DND-41 (cell line): Measurements from ENCODE around the gene GLRX.

ENCODE experiments used
- ATAC-seq: fragments of 200-7000 bp; cut with Tn5 transposase; 3 replicates; pipeline ENCODE4 v1.9.1; 2021; ENCODE audit warnings: low read depth; ENCODE audit not compliant: insufficient read depth
- DNase-seq: peaks from one replicate; pipeline ENCODE4 v3.0.0-alpha.2; 2020
- H2AFZ ChIP-seq: 2 replicates; pipeline ENCODE4 v1.6.0; 2012; ENCODE audit warnings: low read depth, low read length
- H3K27ac ChIP-seq: 2 replicates; pipeline ENCODE4 v1.5.1; 2012; ENCODE audit warnings: low read length, inconsistent platforms
- H3K27me3 ChIP-seq: fragments of 200-600 bp; sonication (generic); 2 replicates; pipeline ENCODE4 v1.6.0; 2012; ENCODE audit warnings: low read length, mild to moderate bottlenecking, inconsistent platforms; ENCODE audit not compliant: insufficient read depth, poor library complexity
- H3K36me3 ChIP-seq: 2 replicates; pipeline ENCODE4 v1.5.1; 2012; ENCODE audit warnings: low read length, inconsistent platforms; ENCODE audit not compliant: insufficient read depth
- H3K4me1 ChIP-seq: 2 replicates; pipeline ENCODE4 v1.5.1; 2012; ENCODE audit warnings: mild to moderate bottlenecking, low read length; ENCODE audit not compliant: insufficient read depth
- H3K4me2 ChIP-seq: 2 replicates; pipeline ENCODE4 v1.6.0; 2012; ENCODE audit warnings: mild to moderate bottlenecking, moderate library complexity, low read length, inconsistent platforms; ENCODE audit not compliant: insufficient read depth
- H3K4me3 ChIP-seq, 2 experiments: fragments of 200-600 bp in 1 of 2; shearing (Covaris generic) in 1 of 2; 2 replicates each; pipeline ENCODE4 v1.5.1; 2012 to 2016; ENCODE audit warnings: inconsistent platforms in 2 of 2, low read length in 2 of 2, mild to moderate bottlenecking in 2 of 2, low read depth in 1 of 2, moderate library complexity in 1 of 2
- H3K79me2 ChIP-seq: 2 replicates; pipeline ENCODE4 v1.6.0; 2012; ENCODE audit warnings: low read length, inconsistent platforms; ENCODE audit not compliant: insufficient read depth
- H3K9ac ChIP-seq: 2 replicates; pipeline ENCODE4 v1.6.0; 2012; ENCODE audit warnings: low read depth, mild to moderate bottlenecking, inconsistent platforms, low read length, moderate library complexity
- H3K9me3 ChIP-seq: 2 replicates; pipeline ENCODE4 v1.5.1; 2012; ENCODE audit warnings: low read length, moderate library complexity, mild to moderate bottlenecking, inconsistent platforms; ENCODE audit not compliant: insufficient read depth, severe bottlenecking
- H4K20me1 ChIP-seq: 2 replicates; pipeline ENCODE4 v1.6.0; 2012; ENCODE audit warnings: low read length; ENCODE audit not compliant: insufficient read depth
- CTCF ChIP-seq: IDR thresholded peaks from 2 replicates; pipeline ENCODE4 v1.5.1; 2012; ENCODE audit warnings: borderline replicate concordance, low read length, moderate library complexity, mild to moderate bottlenecking; ENCODE audit not compliant: poor library complexity, severe bottlenecking; ENCODE audit errors: extremely low read depth
- EZH2 ChIP-seq: IDR thresholded peaks from 3 replicates; pipeline ENCODE4 v1.6.1; 2012; ENCODE audit warnings: borderline replicate concordance, low read depth, mild to moderate bottlenecking, moderate library complexity, low read length, inconsistent platforms; ENCODE audit not compliant: severe bottlenecking

GLRX gene

GRCh38 chr5:95822043-95822541 is 434 bp downstream of the GLRX start:
- peak overlapping the region; percentile 99 for H3K27ac ChIP-seq
- H3K79me2 ChIP-seq: peaks cover 55% of the 10 kb centered on the region
- H3K9me3 ChIP-seq: no peaks in the 10 kb centered on the region
- DNase-seq (peak; percentile 77), ATAC-seq (peak; percentile 39)
- no peaks in the 10 kb centered on the region for H3K27me3 ChIP-seq
- H3K9ac ChIP-seq: peak overlapping the region; percentile 75
- H3K4me2 ChIP-seq: peak overlapping the region; percentile 90
- H3K4me3 ChIP-seq: peak overlapping the region; percentile 72 to 76
- peak overlapping the region; percentile 61 for H2AFZ ChIP-seq
- H3K36me3 ChIP-seq: peaks cover 33% of the 10 kb centered on the region
- H4K20me1 ChIP-seq: peaks cover 24% of the 10 kb centered on the region
- H3K4me1 ChIP-seq: peaks cover 79% of the 10 kb centered on the region
- TF ChIP-seq CTCF (no peak), EZH2 (no peak)

GRCh38 chr5:95821110-95822021 is 1.2 kb downstream of the GLRX start:
- H3K79me2 ChIP-seq: peaks cover 62% of the 10 kb centered on the region
- peaks cover 31% of the 10 kb centered on the region for H4K20me1 ChIP-seq
- peaks cover 86% of the 10 kb centered on the region for H3K4me1 ChIP-seq
- no peak for TF ChIP-seq EZH2
- no peak for TF ChIP-seq CTCF
- H3K36me3 ChIP-seq: peaks cover 40% of the 10 kb centered on the region
- H3K27ac ChIP-seq: peak overlapping the region; percentile 99
- DNase-seq (no peak), ATAC-seq (no peak)
- H3K4me2 ChIP-seq: peak overlapping the region; percentile 90
- H3K9me3 ChIP-seq: no peaks in the 10 kb centered on the region
- peak overlapping the region; percentile 75 for H3K9ac ChIP-seq
- peak overlapping the region; percentile 72 to 76 for H3K4me3 ChIP-seq
- 0 out of 2 replicates have a peak overlapping the region, but pooled peaks have one; percentile 3 for H2AFZ ChIP-seq
- no peaks in the 10 kb centered on the region for H3K27me3 ChIP-seq

GRCh38 chr5:95818181-95819147 is 4.1 kb downstream of the GLRX start:
- Histone ChIP-seq H3K9ac (peak overlapping the region; percentile 37), H3K27ac (peak overlapping the region; percentile 60), H3K9me3 (no peaks in the 10 kb centered on the region), H3K4me3 (peak overlapping the region in 1 of 2 experiments; percentile 76; a peak in 2 of 4 replicates), H3K36me3 (peaks cover 69% of the 10 kb centered on the region), H3K27me3 (no peaks in the 10 kb centered on the region), H2AFZ (no peak overlapping the region), H3K79me2 (peaks cover 85% of the 10 kb centered on the region), H3K4me1 (peaks cover 81% of the 10 kb centered on the region), H3K4me2 (peak overlapping the region; percentile 90), H4K20me1 (peaks cover 42% of the 10 kb centered on the region)
- no peak for ATAC-seq
- TF ChIP-seq CTCF: no peak
- no peak for TF ChIP-seq EZH2
- DNase-seq: no peak
